ENCODE data around the gene MNS1. TPM values are rescaled to one million over a fixed set of nuclear protein-coding genes. Genes with fewer than 3 reads are reported as not detected.

The MNS1 gene
- total RNA-seq, 1 donor from 2014 or later: 3.9 TPM

Other genes with a start within 250 kb of the MNS1 start
- 7.0 TPM for gene RFX7, start 221.3 kb downstream of the MNS1 start, total RNA-seq (ENCODE audit: insufficient read depth, low replicate concordance)
- gene TEX9, start 99.7 kb downstream of the MNS1 start, total RNA-seq (ENCODE audit: insufficient read depth, low replicate concordance): 10.4 TPM

Data from umbilical cord (tissue), 1 donor.